ENCODE data around the gene PDGFB.

PDGFB gene

DNA sequence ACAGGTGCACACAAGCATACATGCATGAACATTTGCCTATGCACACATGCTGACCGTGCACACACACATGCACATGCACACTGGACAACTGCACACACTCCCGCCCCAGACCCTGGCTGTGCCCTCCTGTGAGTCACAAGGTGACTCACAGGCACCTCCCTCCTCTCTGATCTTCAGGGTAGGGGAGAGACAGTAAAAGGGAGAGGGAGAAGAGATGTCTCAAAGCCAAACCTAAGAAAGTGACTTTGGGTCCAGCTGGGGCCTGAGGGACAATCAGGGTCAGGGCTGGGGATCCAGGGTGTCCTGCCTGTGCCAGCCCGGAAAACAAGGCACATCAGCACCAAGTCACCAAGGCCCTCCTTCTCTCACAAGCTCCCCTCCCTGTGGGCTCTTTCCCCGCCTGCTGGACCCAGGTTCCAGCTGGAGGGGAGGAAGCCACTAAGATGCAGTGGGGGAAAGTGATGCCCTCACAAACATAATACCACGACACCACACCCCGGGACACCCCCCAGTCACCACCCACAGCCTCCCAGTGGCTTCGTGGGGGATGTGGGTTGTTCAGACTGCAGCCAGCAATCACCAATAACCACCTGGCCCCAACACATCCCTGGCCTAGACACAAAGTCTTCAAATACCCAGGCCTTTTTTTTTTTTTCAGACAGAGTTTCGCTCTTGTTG is 39.3 kb downstream of the PDGFB start:
- no peak for DNase-seq (ENCODE audit: low read depth)

GRCh38 chr22:39204216-39204615 is 40.6 kb downstream of the PDGFB start:
- no peak for DNase-seq (ENCODE audit: low read depth)

DNA sequence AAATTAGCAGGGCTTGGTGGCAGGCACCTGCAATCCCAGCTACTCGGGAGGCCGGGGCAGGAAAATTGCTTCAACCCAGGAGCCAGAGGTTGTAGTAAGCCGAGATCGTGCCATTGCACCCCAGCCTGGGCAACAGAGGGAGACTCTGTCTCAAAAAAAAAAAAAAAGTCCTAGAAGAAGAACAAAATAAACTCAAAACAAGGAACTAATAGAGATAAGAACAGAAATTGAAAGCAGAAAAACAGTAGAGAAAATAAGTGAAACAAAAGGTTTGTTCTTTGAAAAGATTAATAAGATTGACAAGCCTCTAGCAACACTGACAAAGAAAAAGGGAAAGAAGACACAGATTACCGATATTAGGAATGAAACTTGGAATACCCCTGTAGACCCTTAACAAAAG is 47.2 kb downstream of the PDGFB start:
- DNase-seq (ENCODE audit: low read depth), result no peak

DNA sequence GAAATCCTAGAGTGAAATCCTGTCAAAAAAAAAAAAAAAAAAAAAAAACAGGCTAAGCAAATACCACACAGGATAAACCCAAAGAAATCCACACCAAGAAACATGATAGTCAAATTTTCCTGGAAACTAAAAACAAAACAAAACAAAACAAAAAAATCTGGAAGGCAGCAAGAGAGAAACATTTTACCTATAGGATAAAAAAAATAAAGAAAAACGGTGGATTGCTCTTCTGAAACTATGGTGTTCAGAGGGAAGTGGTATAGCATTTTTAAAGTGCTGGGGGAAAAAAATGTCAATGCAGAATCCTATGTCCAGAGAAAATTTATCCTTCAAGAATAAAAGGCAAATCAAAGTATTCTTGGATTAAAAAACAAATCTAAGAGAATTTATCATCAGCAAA is 50.7 kb downstream of the PDGFB start:
- DNase-seq (ENCODE audit: low read depth), result no peak

- no peak for DNase-seq (ENCODE audit: low read depth)
Measured at GRCh38 chr22:39188809-39189208, 56.0 kb downstream of the PDGFB start.

- DNase-seq (ENCODE audit: low read depth), result no peak
Measured at GRCh38 chr22:39185601-39186012, 59.2 kb downstream of the PDGFB start.

DNA sequence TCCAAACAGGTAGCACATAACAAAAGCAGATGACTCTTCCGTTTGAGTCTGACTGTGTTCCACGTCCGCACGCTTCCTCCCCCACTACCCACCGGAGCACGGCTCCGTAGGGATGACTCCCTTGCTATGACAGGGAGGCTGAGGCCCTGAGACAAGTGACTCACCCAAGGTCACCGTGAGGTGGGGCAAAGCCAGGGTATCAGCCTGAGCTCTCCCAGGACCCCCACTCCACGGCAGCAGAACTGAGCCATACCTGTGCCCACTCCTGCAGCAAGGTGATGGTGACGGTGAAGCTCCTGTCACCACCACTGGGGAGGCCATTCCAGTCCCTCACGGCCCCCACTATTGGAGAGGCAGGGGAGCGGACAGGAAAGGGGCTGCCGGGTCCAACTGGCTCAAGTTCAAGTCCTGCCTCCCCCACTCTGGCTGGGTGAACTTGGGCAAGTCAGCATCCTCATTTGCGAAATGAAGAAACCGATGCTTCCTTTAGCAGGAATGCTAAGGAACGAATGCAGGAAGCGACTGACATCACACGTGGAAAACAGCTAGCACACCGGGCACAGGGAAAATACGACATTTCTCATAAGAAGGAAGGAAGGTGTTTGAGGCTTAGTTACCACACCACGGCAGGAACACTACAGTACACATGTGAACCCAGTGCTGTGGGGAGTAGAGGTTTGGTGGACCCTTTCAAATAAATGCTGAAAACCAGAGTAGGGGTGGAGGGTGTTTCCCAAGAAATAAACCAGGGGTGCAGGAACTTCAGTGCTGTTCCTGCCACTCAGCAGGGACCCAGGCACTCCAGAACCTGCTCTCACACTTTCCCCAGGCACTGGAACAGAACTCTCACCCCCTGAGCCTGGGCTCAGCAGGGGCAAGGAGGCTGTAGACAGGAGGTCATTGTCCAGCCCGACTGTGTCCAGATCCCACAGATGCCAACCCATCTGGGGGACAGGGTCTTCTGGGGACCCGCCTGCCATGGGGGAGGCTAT is 59.9 kb downstream of the PDGFB start:
- DNase-seq (ENCODE audit: low read depth), result no peak

DNA sequence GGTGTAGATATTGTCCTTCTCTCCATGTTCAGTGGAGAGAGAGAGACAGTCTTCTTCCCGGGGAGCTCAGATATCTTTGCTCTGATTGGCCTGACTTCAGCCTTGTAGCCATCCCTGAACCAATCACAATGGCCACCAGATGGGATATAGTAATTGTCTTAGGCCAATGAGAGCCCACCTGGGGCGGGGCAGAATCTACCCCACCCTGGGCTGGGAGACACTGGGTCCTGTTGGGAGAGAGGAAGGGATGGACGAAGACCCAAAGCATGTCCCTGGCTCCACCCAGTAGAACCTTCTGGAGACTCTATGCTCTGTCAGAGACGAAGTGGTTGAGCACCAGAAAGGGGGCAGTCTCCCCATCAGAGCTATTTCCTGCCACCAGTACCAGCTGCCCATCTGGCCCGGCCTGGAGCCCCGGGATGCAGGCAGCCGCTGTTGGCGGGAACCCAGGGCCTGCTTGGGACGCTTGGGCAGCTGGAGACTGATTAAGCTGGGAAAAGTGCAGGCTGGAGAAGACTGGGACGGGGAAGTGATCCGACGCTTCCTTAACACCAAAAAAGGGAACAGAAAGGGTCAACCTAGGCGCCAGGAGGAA is 60.7 kb downstream of the PDGFB start:
- DNase-seq (ENCODE audit: low read depth), result no peak

- no peak for DNase-seq (ENCODE audit: low read depth)
Measured at GRCh38 chr22:39182478-39183030, 62.2 kb downstream of the PDGFB start.

GRCh38 chr22:39181778-39182177 is 63.0 kb downstream of the PDGFB start:
- no peak for DNase-seq (ENCODE audit: low read depth)

DNA sequence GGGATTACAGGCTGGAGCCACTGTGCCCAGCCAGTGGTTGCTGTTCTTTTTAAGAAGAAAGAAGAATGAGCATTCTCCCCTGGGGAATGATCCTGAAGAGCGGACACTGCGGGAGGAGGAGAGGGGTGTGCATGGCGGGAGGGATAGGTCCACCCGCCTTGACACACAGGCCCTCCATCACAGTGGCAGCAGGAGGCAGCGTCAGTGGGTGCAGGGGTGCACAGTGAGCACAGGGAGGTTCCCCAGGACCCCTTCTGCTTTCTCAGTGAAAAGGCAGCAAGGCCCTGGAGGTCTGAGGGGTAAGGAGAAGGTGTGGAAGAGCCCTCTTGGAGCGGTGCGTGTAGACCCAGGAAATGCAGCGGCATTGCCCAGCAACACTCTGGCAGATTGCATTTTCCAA is 63.4 kb downstream of the PDGFB start:
- DNase-seq (ENCODE audit: low read depth), result no peak

GRCh38 chr22:39179841-39180335 is 64.9 kb downstream of the PDGFB start:
- DNase-seq (ENCODE audit: low read depth), result no peak

- DNase-seq (ENCODE audit: low read depth), result no peak
Measured at GRCh38 chr22:39179401-39179827, 65.4 kb downstream of the PDGFB start.

DNA sequence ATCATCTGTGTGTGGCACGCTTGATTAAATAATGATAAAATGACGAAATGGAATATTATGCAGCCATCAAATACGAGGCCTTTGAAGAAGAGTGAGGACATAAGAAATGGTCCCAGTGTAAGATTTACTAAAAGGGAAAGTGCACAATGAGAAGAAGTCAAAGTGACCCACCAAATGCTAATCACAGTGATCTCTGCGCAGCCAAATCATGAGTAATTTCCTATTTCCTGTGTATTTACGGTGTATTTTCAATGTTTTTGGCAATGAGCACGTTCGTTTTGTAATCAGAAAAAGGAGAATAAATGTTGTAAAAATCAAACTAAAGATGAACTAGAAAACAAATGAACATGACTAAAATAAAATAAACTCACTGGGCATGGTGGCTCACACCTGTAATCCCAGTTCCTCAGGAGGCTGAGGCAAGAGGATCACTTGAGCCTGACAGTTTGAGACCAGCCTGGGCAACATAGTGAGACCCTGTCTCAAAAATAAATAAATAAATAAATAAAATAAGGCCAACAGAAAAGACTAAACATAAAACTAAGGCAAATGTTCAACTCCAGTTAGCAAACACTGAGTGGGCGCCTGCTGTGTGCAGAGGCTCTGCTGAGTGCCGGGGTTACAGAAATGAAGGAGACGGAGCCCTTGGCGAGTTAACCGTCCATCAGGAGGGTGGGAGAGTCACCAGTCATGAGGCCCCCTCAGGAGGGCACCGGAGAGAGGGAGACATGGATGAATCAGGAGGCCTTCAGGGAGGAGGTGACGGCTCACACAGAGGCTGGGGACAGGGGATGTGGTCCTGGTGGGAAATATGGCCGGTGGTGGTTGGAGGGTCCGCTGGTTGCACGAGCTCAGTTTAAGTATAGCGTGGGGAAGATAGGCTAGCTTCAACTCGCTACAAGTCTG is 66.3 kb downstream of the PDGFB start:
- DNase-seq (ENCODE audit: low read depth), result no peak

DNA sequence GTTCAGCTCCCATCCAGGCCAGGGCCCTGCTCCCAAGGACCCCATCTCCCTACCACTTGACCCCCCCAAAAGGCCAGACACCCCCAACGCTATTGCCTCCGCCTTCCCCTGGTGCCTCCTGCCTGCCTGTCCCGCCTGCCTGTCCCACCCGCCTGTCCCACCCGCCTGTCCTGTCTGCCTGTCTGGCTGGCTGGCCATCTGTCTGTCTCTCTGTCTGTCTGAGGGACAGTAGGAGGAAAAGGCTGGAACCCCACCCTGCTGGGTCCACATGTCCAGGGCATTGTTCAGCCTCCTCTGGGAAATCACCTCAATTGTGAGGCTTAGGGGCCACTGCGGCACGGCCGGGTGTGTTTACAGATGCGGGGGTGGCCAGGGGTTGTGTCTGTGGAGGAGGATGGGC is 67.0 kb downstream of the PDGFB start:
- DNase-seq (ENCODE audit: low read depth), result no peak

DNA sequence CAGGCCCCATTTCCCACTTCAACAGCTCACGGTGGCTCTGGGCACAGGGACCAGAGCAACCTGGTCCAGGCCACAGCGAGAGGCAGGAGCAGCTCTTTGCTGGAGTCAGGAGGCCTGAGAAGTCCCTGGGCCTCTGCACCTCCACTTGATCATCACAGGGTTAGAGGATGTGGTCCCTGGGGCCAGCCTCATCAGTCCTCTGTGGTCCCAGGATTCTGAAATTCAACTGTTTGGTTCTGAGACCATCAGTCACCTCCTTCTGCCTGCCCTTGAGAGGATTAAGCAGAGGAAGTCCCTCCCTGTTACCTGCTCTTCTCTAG is 67.4 kb downstream of the PDGFB start:
- DNase-seq (ENCODE audit: low read depth), result no peak

GRCh38 chr22:39176714-39177455 is 67.9 kb downstream of the PDGFB start:
- DNase-seq (ENCODE audit: low read depth), result no peak

DNA sequence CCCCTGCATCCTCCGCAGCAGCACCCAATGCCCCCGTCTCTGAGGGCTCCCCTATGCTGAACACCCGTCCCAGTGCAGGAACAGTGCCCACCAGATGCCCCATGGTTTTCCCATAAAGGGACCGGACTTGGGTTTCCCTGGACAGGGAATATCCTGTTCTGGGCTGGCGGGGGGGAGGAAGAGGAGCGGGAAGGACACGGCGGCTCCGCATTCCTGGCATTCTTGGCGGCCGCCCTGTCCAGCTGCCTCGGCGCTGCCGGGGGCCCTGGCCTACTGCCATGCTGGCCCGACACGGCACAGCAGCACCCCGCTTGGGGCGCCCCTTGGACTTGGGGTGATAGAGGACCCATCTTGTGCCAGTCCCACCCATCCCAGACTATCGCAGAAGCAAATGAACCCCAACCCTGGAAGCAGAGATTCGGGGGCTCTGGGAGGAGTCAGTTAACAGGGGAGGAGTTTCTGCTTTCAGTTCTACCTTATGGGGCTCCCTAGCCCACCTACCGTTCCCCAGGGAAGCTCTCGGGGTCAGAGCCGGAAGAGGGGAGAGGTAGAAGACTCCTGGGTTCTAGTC is 68.6 kb downstream of the PDGFB start:
- DNase-seq (ENCODE audit: low read depth), result no peak

- no peak for DNase-seq (ENCODE audit: low read depth)
Measured at GRCh38 chr22:39175353-39176142, 69.2 kb downstream of the PDGFB start.

Measured in stimulated activated CD8-positive, alpha-beta memory T cell treated with anti-CD3 and anti-CD28 coated beads, Interleukin-7, amount 100 ng/mL, for 24 hours (primary cell).